Gastrocnemius medialis (tissue), 4 donors: ENCODE results near the gene DPH3.

Experiments used
- CTCF ChIP-seq, 5 experiments: fragments of 450-650 bp in 3 of 5; fragments of 200-600 bp in 2 of 5; sonication (generic) in 2 of 5; IDR thresholded peaks in 4 of 5; conservative IDR thresholded peaks in 1 of 5; 1 replicate in 4 of 5; 2 replicates in 1 of 5; pipeline ENCODE4 v1.5.1; 2016 to 2019; ENCODE audit warnings: antibody characterized with exemption in 5 of 5, mild to moderate bottlenecking in 3 of 5, moderate library complexity in 3 of 5
- POLR2A ChIP-seq, 2 donors: fragments of 450-650 bp; IDR thresholded peaks; one replicate each; pipeline ENCODE4 v1.6.1; 2017; ENCODE audit warnings: antibody characterized with exemption in 2 of 2, mild to moderate bottlenecking in 2 of 2, moderate library complexity in 2 of 2

GRCh38 chr3:16277471-16277870 lies 12.7 kb upstream of the DPH3 start:
- TF ChIP-seq CTCF (IDR thresholded peaks at IDR 0.05 in 4 of 5, conservative IDR thresholded peaks at IDR 0.05 in 1 of 5) (no peak), POLR2A (IDR thresholded peaks at IDR 0.05) (no peak)
